NCI-H82 treated with DMSO at 0.1 percent for 48 hours (cell line): Measurements from ENCODE around the gene HOXD12.

Experiments
- DNase-seq: peaks from one replicate; lab custom pipeline; 2025; ENCODE audit not compliant: unreplicated experiment; lab: John Stamatoyannopoulos, UW

HOXD12 gene, protein sequence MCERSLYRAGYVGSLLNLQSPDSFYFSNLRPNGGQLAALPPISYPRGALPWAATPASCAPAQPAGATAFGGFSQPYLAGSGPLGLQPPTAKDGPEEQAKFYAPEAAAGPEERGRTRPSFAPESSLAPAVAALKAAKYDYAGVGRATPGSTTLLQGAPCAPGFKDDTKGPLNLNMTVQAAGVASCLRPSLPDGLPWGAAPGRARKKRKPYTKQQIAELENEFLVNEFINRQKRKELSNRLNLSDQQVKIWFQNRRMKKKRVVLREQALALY

GRCh38 chr2:176099728-176100546 lies at the start of gene HOXD12:
Gene HOXD12 (plus strand): TSS chr2:176099795. CDS start chr2:176099802, 7 bp downstream.
- no peak for DNase-seq

DNA sequence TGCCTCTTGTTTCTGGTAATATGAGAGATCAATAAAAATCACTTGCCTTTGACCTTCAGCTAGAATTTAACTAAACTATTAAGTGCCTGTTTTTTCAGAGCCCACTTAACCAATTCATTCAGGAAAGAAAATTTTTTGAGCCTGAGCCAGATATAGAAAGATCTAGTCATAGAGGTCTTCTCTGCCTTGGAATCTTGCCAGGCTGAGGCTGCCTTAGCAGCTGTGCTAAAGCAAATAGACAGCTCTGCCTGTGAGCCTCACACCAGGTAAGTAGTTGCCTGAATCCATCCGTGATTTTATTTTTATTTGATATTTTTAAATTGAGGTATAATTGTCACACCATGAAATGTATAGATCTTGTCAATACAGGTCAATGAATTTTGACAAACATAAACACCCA lies 43.2 kb upstream of the HOXD12 start:
- DNase-seq: peak; percentile 19

- peak; percentile 99 for DNase-seq
These were observed 35.6 kb upstream of the HOXD12 start for GRCh38 chr2:176063958-176064357.

DNA sequence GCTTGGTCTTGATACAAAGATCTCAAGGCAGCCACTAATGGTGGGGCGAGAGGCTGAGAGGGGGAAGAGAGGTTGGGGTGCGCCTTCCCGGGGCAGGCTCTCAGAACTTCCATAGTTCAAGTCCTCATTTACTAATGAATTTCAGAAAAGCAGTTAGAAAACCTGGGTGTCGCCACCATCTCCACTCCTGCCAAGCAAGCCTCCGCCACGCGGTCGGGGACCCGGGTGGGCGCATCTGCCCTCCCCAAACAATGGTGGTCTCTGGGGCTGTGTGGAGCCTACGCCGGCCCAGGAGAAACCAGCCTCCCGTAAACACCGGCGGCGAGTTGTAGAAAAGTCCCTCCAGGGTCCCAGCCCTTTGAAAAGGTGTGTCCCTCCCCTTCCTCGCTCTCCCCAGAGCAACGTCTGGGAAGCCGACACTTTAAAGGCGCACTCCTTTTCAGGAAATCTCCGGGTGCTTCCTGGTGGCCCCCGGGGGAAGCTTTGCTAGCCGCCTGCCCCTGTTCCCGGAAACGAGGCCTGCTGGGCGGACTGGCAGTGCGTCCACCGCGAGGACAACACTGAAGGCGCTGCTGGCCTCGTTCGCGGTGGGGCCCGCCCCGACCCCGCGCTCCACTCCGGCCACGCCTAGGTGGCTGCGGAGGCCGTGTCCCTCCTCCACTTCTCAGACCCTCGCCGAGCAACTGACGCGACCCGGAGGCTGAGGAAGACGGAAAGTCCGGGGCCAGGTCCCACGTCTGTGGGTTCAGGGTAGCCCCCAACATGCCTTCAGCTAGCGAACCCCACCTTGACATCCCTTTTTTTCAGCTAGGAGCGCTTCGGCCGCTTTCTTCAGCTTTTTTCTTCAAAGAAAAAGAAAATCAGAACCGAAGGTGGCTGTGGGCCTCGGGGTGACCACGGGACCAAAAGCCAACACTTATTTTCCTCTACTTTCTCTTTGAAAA lies 32.7 kb upstream of the HOXD12 start:
- DNase-seq: no peak

GRCh38 chr2:176067589-176068418 lies 31.8 kb upstream of the HOXD12 start:
- DNase-seq: no peak

DNA sequence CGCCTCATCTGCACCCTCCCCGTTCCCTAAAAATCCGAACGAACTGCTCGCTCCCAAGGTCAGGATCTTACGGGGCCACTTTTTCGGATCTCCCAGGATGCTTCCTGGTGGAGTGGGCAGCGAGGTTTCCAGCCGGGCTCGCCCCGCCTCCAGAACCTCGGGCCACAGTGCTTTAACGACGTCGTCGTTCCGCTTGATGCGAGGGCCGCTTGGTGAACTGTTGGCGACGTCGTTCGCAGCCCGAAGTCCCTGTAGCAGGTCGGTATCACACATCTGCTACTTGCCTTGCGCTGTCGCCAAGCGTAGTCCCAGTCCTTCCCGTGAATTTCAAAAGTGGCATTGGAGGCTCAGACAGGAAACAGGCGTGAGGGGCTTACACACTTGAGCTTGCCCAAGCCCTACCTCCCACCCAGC lies 31.2 kb upstream of the HOXD12 start:
- no peak for DNase-seq

DNA sequence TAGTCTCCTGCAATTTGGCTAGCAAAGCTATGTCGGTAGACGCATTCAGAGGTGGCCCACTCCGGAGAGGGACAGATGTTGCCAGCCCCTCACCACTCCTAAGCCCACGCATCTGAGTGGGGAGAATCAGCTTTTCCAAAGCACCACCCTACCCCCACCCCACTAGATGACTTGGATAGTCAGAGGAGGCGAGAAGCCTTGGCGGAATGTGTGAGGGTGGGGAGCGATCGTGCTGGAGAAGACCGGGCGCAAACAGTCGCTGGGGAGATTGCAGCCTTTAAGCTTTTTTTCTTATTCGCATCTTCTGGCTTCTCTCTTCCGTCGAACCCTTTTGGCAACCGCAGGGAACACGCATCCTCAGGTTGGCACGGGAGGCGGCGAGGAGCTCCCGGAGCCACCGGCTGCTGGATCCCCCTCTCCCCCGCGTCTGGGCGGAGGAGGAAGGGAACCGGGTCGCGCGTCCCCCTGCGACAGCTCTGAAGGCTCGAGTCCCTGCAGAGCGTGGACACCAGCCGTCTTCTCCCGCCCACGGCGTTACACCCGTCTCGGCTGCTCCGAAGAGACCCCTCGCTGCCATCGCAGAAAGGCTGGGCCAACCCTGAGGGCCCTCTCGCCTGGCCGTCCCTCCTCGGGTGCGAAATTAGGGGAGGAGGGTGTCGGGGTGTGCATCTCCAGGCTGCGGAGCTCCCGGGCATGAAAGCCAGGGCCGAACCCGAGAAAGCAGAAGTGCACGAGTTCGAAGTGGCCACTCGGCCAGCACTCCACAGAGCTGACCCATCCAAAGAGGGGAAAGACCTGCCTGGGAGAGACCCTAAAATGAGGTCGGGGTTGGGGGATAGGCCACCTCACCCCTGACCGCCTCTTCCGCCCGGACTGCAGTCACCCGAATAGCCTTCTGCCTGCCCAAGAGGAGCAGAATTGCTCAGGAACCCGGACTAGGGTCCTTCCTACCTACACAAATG lies 28.0 kb upstream of the HOXD12 start:
- no peak for DNase-seq

GRCh38 chr2:176072292-176072669 lies 27.3 kb upstream of the HOXD12 start:
- no peak for DNase-seq

- peak; percentile 71 for DNase-seq
These were observed 26.4 kb upstream of the HOXD12 start for GRCh38 chr2:176072951-176073904.

DNA sequence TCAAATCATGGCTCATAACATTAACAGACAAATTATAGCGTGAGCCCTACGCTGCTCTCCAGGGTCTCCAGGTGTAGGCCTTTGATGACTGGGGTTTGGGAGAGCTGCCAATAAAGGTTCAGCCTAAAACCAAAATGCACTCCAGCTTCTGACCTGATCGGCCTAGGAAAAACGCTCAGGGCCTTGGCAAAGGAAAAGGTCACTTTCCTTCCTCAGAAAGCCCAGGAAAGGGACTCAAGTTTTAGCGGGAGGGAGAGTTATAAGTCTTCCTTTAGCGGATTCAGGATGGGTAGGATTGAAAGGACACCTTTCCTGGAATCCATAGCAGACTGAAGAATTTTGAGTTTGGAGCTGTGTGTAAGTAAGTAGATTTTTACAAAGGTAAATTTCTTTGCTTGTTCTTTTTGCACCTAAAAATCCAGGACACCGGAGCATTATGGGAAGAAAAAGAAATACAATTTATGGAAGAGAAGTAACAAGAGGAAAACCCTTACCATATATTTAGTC lies 24.6 kb upstream of the HOXD12 start:
- no peak for DNase-seq

DNA sequence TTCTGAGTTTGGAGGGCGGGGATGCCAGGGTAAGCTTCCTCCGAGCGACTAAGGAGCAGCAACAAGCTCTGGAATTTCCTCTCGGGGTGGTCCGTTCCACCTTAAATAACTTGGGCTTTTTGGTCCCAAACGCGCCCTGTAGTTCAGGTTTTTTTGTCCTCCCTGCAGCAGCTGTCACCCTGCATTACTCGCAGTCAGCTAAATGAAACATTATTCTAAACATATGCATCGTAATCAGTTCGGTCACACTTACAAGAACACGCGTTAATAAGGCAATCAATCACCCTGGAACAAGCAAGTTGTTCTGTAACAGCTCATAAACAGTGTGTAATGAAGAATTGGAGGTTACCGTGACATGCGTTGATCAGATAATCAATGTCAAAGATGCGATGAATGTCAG lies 24.1 kb upstream of the HOXD12 start:
- DNase-seq: peak; percentile 68

GRCh38 chr2:176076063-176076462 lies 23.5 kb upstream of the HOXD12 start:
- DNase-seq: no peak

DNA sequence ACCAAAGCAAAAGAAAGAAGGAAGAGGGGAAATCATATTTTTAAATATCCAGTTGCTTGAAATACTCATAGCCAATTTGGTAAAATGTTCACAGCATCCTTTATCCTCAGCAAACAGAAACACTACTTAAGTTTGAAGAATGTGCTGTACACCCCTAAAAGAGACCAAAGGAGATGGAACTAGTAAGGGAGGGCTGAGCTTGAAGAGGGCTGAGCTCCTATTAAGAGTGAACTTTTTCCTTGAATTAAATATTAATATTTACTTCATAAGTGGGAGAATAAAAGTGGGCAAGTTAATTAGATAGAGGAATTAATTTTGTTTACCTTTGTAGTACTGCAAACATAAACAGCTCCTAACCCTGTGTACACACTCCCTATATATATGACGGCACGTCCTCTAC lies 22.8 kb upstream of the HOXD12 start:
- DNase-seq: peak; percentile 44

GRCh38 chr2:176078541-176079284 lies 20.9 kb upstream of the HOXD12 start:
- peak; percentile 84 for DNase-seq

- DNase-seq: peak; percentile 80
These were observed 20.2 kb upstream of the HOXD12 start for GRCh38 chr2:176079285-176079830.

GRCh38 chr2:176079831-176080539 lies 19.6 kb upstream of the HOXD12 start:
- DNase-seq: peak; percentile 83
